ENCODE data around the gene NRROS.

DNA sequence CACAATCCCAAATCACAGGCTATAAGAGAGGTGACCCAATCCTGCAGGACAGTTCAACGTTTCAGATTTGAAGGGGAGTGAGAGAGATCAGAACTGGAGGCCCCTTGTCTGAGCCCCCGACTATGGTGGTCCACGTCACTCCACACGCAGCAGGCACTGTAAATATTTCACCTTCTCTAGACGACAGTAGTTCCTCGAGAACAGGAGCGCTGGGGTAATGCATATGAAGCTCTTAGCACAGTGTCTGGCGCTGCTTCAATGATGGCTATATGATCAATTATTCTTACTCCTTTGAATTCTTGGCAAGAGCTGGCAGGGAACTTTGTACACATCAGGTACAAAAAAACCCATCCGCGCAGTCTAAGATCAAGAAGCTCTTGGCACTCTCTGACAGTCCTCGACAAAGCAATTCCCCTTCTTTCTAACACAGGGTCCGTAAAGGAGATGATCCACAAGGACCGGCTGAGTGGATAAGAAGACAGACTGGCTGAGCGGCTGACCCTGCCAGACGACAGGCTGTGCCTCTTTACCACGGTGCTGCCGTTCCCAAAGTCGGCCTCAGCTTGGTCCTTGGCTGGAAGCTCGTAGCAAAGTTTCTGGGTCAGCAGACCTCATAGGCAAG is 522 bp upstream of the NRROS start:
- TF ChIP-seq EZH2phosphoT487 (conservative IDR thresholded peaks at IDR 0.05; ENCODE audit: low read length), result no peak
- TF ChIP-seq, protein P1, sequence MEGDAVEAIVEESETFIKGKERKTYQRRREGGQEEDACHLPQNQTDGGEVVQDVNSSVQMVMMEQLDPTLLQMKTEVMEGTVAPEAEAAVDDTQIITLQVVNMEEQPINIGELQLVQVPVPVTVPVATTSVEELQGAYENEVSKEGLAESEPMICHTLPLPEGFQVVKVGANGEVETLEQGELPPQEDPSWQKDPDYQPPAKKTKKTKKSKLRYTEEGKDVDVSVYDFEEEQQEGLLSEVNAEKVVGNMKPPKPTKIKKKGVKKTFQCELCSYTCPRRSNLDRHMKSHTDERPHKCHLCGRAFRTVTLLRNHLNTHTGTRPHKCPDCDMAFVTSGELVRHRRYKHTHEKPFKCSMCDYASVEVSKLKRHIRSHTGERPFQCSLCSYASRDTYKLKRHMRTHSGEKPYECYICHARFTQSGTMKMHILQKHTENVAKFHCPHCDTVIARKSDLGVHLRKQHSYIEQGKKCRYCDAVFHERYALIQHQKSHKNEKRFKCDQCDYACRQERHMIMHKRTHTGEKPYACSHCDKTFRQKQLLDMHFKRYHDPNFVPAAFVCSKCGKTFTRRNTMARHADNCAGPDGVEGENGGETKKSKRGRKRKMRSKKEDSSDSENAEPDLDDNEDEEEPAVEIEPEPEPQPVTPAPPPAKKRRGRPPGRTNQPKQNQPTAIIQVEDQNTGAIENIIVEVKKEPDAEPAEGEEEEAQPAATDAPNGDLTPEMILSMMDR (IDR thresholded peaks at IDR 0.05; ENCODE audit: insufficient read depth, low read length, poor library complexity, severe bottlenecking), result no peak

All from SU-DHL-6 (cell line).